Vagina (tissue), 2 donors: ENCODE data around the gene CORIN. TPM values are rescaled to one million over a fixed set of nuclear protein-coding genes. Genes with fewer than 3 reads are reported as not detected.
"Not testable (repeated sequence)": the region's sequence is repeated elsewhere in the genome, so short reads cannot be mapped to it uniquely, and the experiment has no call there.

Experiments
- DNase-seq, 2 donors: peaks; one replicate each; pipeline ENCODE4 v3.0.0-alpha.2; 2017; ENCODE audit errors: extremely low spot score in 2 of 2
- H3K27ac ChIP-seq: fragments of 200-600 bp; sonication (generic); one replicate; pipeline ENCODE4 v1.5.1; 2019
- H3K27me3 ChIP-seq: fragments of 200-600 bp; sonication (generic); one replicate; pipeline ENCODE4 v1.5.1; 2019
- H3K36me3 ChIP-seq, 2 donors: fragments of 200-600 bp; sonication (generic); one replicate each; pipeline ENCODE4 v1.5.1; 2017 to 2019
- H3K4me1 ChIP-seq: fragments of 200-600 bp; sonication (generic); one replicate; pipeline ENCODE4 v1.5.1; 2019
- H3K4me3 ChIP-seq, 2 donors: fragments of 200-600 bp; sonication (generic); 1 replicate in 1 of 2; 2 replicates in 1 of 2; pipeline ENCODE4 v1.5.1; 2016 to 2019
- H3K9me3 ChIP-seq: fragments of 200-600 bp; sonication (generic); one replicate; pipeline ENCODE4 v1.5.1; 2019
- POLR2A ChIP-seq, 2 donors: fragments of 450-650 bp; IDR thresholded peaks; one replicate each; pipeline ENCODE4 v1.6.1; 2017; ENCODE audit warnings: antibody characterized with exemption in 2 of 2, mild to moderate bottlenecking in 2 of 2, moderate library complexity in 2 of 2
- POLR2AphosphoS5 ChIP-seq, 2 donors: sonication (generic); formaldehyde crosslinking; IDR thresholded peaks; one replicate each; pipeline ENCODE4 v1.9.0; 2017; ENCODE audit warnings: antibody characterized with exemption in 2 of 2, mild to moderate bottlenecking in 2 of 2, low read depth in 1 of 2; ENCODE audit not compliant: insufficient read depth in 1 of 2
- intact Hi-C: fragments of 100-400 bp; cut with DNase I; formaldehyde crosslinking; loops from one replicate; pipeline ENCODE4 v1.15.1; 2023
- microRNA-seq: library from miRNA; unstranded; fragments of <30 nt; microRNA quantifications from one replicate; pipeline ENCODE4, GENCODE V29; 2017; ENCODE audit warnings: borderline number of aligned reads, borderline replicate concordance
- small RNA-seq: library from RNA; depleted of rRNA; stranded (forward); fragments of <200 nt; gene quantifications from one replicate; pipeline ENCODE3, GENCODE V24; 2016
- total RNA-seq: library from RNA; depleted of rRNA; stranded (reverse); fragments of >200 nt; gene quantifications from one replicate; pipeline ENCODE4 v1.2.3, GENCODE V29; 2016
- TF ChIP-seq, protein P1 (sequence below), 3 experiments: fragments of 450-650 bp in 2 of 3; fragments of 200-600 bp in 1 of 3; sonication (generic) in 1 of 3; IDR thresholded peaks; one replicate each; pipeline ENCODE4 v1.5.1; 2017 to 2019; ENCODE audit warnings: antibody characterized with exemption in 3 of 3, mild to moderate bottlenecking in 2 of 3, moderate library complexity in 2 of 3

The CORIN gene
- total RNA-seq, 1 donor from 2014 or later: 5.4 TPM

GRCh38 chr4:47553329-47554125 is 284.3 kb downstream of the CORIN start:
- Histone ChIP-seq H3K27me3 (no peaks in the 10 kb centered on the region), H3K4me1 (no peaks in the 10 kb centered on the region), H3K36me3 (peaks cover 3 to 25% of the 10 kb centered on the region in 2 donors), H3K9me3 (no peaks in the 10 kb centered on the region), H3K4me3 (no peak overlapping the region), H3K27ac (no peak overlapping the region)
- TF ChIP-seq POLR2AphosphoS5 (IDR thresholded peaks at IDR 0.05; ENCODE audit: insufficient read depth in 1 of 2, low read depth in 1 of 2) (no peak), POLR2A (IDR thresholded peaks at IDR 0.05) (no peak)
- TF ChIP-seq, protein P1, sequence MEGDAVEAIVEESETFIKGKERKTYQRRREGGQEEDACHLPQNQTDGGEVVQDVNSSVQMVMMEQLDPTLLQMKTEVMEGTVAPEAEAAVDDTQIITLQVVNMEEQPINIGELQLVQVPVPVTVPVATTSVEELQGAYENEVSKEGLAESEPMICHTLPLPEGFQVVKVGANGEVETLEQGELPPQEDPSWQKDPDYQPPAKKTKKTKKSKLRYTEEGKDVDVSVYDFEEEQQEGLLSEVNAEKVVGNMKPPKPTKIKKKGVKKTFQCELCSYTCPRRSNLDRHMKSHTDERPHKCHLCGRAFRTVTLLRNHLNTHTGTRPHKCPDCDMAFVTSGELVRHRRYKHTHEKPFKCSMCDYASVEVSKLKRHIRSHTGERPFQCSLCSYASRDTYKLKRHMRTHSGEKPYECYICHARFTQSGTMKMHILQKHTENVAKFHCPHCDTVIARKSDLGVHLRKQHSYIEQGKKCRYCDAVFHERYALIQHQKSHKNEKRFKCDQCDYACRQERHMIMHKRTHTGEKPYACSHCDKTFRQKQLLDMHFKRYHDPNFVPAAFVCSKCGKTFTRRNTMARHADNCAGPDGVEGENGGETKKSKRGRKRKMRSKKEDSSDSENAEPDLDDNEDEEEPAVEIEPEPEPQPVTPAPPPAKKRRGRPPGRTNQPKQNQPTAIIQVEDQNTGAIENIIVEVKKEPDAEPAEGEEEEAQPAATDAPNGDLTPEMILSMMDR (IDR thresholded peaks at IDR 0.05): no peak
- DNase-seq: no peak
- intact Hi-C loops: no loop called here

- TF ChIP-seq POLR2AphosphoS5 (IDR thresholded peaks at IDR 0.05; ENCODE audit: insufficient read depth in 1 of 2, low read depth in 1 of 2) (no peak), POLR2A (IDR thresholded peaks at IDR 0.05) (no peak)
- TF ChIP-seq, protein P1 (IDR thresholded peaks at IDR 0.05): no peak
- intact Hi-C loops: no loop called here
- peaks cover 3 to 36% of the 10 kb centered on the region in 2 donors for H3K36me3 ChIP-seq
- no peaks in the 10 kb centered on the region for H3K9me3 ChIP-seq
- H3K27ac ChIP-seq: no peak overlapping the region
- no peaks in the 10 kb centered on the region for H3K27me3 ChIP-seq
- no peak overlapping the region for H3K4me3 ChIP-seq
- DNase-seq: no peak
- H3K4me1 ChIP-seq: no peaks in the 10 kb centered on the region
These were observed 286.2 kb downstream of the CORIN start for GRCh38 chr4:47551682-47552081.

GRCh38 chr4:47550899-47551548 is 286.8 kb downstream of the CORIN start:
- TF ChIP-seq POLR2A (IDR thresholded peaks at IDR 0.05): no peak
- TF ChIP-seq, protein P1 (IDR thresholded peaks at IDR 0.05): no peak
- TF ChIP-seq POLR2AphosphoS5 (IDR thresholded peaks at IDR 0.05; ENCODE audit: insufficient read depth in 1 of 2, low read depth in 1 of 2): no peak
- Histone ChIP-seq H3K27me3 (no peaks in the 10 kb centered on the region), H3K9me3 (no peaks in the 10 kb centered on the region), H3K4me3 (no peak overlapping the region), H3K4me1 (no peaks in the 10 kb centered on the region), H3K36me3 (peaks cover 3 to 43% of the 10 kb centered on the region in 2 donors), H3K27ac (no peak overlapping the region)
- DNase-seq: no peak
- intact Hi-C loops: no loop called here

DNA sequence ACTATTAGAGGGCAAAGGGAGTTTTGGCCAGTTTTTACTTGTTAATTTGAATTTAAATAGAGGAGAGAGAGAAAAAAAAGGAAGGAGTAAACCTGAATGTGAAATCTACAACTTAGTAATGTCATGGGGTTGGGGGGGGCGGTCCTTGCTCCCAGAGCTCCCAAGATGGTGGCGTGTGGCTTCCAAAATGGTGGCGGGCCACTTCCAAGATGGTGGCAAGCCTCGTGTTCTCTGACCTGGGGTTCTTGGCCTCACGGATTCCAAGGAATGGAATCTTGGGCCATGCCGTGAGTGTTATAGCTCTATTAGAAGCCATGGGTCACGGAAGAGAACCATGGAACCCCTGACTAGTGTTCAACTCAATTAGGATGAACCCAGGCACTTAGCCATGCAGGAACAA is 287.5 kb downstream of the CORIN start:
- H3K27me3 ChIP-seq, intact Hi-C loops, H3K4me3 ChIP-seq, DNase-seq, H3K4me1 ChIP-seq, H3K9me3 ChIP-seq, H3K27ac ChIP-seq: not testable (repeated sequence)
- peaks cover 3 to 43% of the 10 kb centered on the region in 2 donors for H3K36me3 ChIP-seq

Small RNAs within 50 kb of the gene (microRNA-seq; reads per million reads assigned to microRNA genes)
- not detected for gene MIR8053

Small RNAs within 50 kb of the gene (small RNA-seq; reads per million reads assigned to genes)
- not detected for gene MIR8053

Other genes starting within 250 kb of the CORIN start
- 36.6 TPM for gene NFXL1, start 76.5 kb upstream of the CORIN start, total RNA-seq
- gene CNGA1, start 178.6 kb upstream of the CORIN start, total RNA-seq: 2.0 TPM
- gene NIPAL1, start 178.7 kb upstream of the CORIN start, total RNA-seq: 8.1 TPM